NT2/D1 (cell line): ENCODE measurements around the gene GABPB1.
"Not testable (repeated sequence)": the region's sequence is repeated elsewhere in the genome, so short reads cannot be mapped to it uniquely, and the experiment has no call there.

ENCODE experiments used
- DNase-seq: peaks from one replicate; pipeline ENCODE4 v3.0.0-alpha.2; 2011; ENCODE audit warnings: low read depth, low spot score
- H3K27me3 ChIP-seq: 2 replicates; pipeline ENCODE4 v1.6.0; 2011; ENCODE audit warnings: mild to moderate bottlenecking; ENCODE audit not compliant: insufficient read length, insufficient read depth
- H3K36me3 ChIP-seq: 2 replicates; pipeline ENCODE4 v1.6.1; 2011; ENCODE audit warnings: mild to moderate bottlenecking, low read length, mixed read lengths; ENCODE audit not compliant: insufficient read depth, insufficient read length
- H3K4me1 ChIP-seq: 2 replicates; pipeline ENCODE4 v1.5.1; 2011; ENCODE audit not compliant: insufficient read depth, insufficient read length
- H3K4me3 ChIP-seq: 2 replicates; pipeline ENCODE4 v1.5.1; 2011; ENCODE audit warnings: low read depth; ENCODE audit not compliant: insufficient read length
- H3K9ac ChIP-seq: 2 replicates; pipeline ENCODE4 v1.6.0; 2011; ENCODE audit warnings: low read depth; ENCODE audit not compliant: insufficient read length
- H3K9me3 ChIP-seq: 2 replicates; pipeline ENCODE4 v1.5.1; 2011; ENCODE audit warnings: mild to moderate bottlenecking, low read length; ENCODE audit not compliant: insufficient read depth
- SUZ12 ChIP-seq: IDR thresholded peaks from 2 replicates; pipeline ENCODE4 v1.6.1; 2011; ENCODE audit not compliant: insufficient read length, insufficient read depth; ENCODE audit errors: extremely low read depth
- YY1 ChIP-seq: IDR thresholded peaks from 2 replicates; pipeline ENCODE4 v1.6.1; 2011; ENCODE audit not compliant: insufficient read length, insufficient read depth
- ZNF274 ChIP-seq: IDR thresholded peaks from 2 replicates; pipeline ENCODE4 v1.6.1; 2011; ENCODE audit warnings: mild to moderate bottlenecking, low read depth, low read length

The GABPB1 gene

GRCh38 chr15:50377867-50378751 lies 23.1 kb upstream of the GABPB1 start:
- Histone ChIP-seq H3K4me1 (no peaks in the 10 kb centered on the region), H3K9ac (no peak overlapping the region), H3K36me3 (no peaks in the 10 kb centered on the region), H3K9me3 (no peaks in the 10 kb centered on the region), H3K27me3 (no peaks in the 10 kb centered on the region), H3K4me3 (no peak overlapping the region)
- TF ChIP-seq ZNF274 (no peak), SUZ12 (no peak), YY1 (no peak)
- no peak for DNase-seq

- not testable (repeated sequence) for H3K4me1 ChIP-seq, H3K9ac ChIP-seq, H3K36me3 ChIP-seq, H3K4me3 ChIP-seq, H3K9me3 ChIP-seq, H3K27me3 ChIP-seq, DNase-seq
Observed at GRCh38 chr15:50369564-50369963, 14.6 kb upstream of the GABPB1 start.

- no peak for DNase-seq
- H3K27me3 ChIP-seq, result no peaks in the 10 kb centered on the region
- H3K9ac ChIP-seq, result no peak overlapping the region
- peaks cover 34% of the 10 kb centered on the region for H3K36me3 ChIP-seq
- TF ChIP-seq ZNF274, result no peak
- TF ChIP-seq SUZ12, result no peak
- TF ChIP-seq YY1, result no peak
- H3K4me3 ChIP-seq, result no peak overlapping the region
- no peaks in the 10 kb centered on the region for H3K4me1 ChIP-seq
- no peaks in the 10 kb centered on the region for H3K9me3 ChIP-seq
Observed at GRCh38 chr15:50365971-50366370, 11.0 kb upstream of the GABPB1 start.

- H3K9ac ChIP-seq, result no peak overlapping the region
- TF ChIP-seq YY1, result no peak
- TF ChIP-seq ZNF274, result no peak
- no peak for TF ChIP-seq SUZ12
- peaks cover 38% of the 10 kb centered on the region for H3K36me3 ChIP-seq
- no peaks in the 10 kb centered on the region for H3K9me3 ChIP-seq
- no peak for DNase-seq
- no peak overlapping the region for H3K4me3 ChIP-seq
- no peaks in the 10 kb centered on the region for H3K27me3 ChIP-seq
- H3K4me1 ChIP-seq, result no peaks in the 10 kb centered on the region
Observed at GRCh38 chr15:50365570-50365969, 10.6 kb upstream of the GABPB1 start.

GRCh38 chr15:50363612-50364011 lies 8.6 kb upstream of the GABPB1 start:
- Histone ChIP-seq H3K36me3 (peaks cover 47% of the 10 kb centered on the region), H3K9me3 (no peaks in the 10 kb centered on the region), H3K9ac (no peak overlapping the region), H3K4me1 (no peaks in the 10 kb centered on the region), H3K4me3 (no peak overlapping the region), H3K27me3 (no peaks in the 10 kb centered on the region)
- no peak for TF ChIP-seq SUZ12
- TF ChIP-seq ZNF274, result no peak
- no peak for TF ChIP-seq YY1
- DNase-seq, result no peak

- H3K9me3 ChIP-seq, result no peaks in the 10 kb centered on the region
- no peak for DNase-seq
- no peaks in the 10 kb centered on the region for H3K27me3 ChIP-seq
- H3K36me3 ChIP-seq, result peaks cover 60% of the 10 kb centered on the region
- H3K4me3 ChIP-seq, result no peak overlapping the region
- no peak overlapping the region for H3K9ac ChIP-seq
- H3K4me1 ChIP-seq, result no peaks in the 10 kb centered on the region
- TF ChIP-seq YY1 (no peak), SUZ12 (no peak), ZNF274 (no peak)
Observed at GRCh38 chr15:50361756-50362155, 6.8 kb upstream of the GABPB1 start.

- no peaks in the 10 kb centered on the region for H3K27me3 ChIP-seq
- no peak overlapping the region for H3K9ac ChIP-seq
- no peak overlapping the region for H3K4me3 ChIP-seq
- no peaks in the 10 kb centered on the region for H3K4me1 ChIP-seq
- no peak for TF ChIP-seq SUZ12
- H3K36me3 ChIP-seq, result peaks cover 61% of the 10 kb centered on the region
- no peaks in the 10 kb centered on the region for H3K9me3 ChIP-seq
- DNase-seq, result no peak
Observed at GRCh38 chr15:50358845-50359244, 3.8 kb upstream of the GABPB1 start.
